B cell (primary cell): ENCODE measurements around the gene SGCD. TPM values are rescaled to one million over a fixed set of nuclear protein-coding genes. Genes with fewer than 3 reads are reported as not detected.

Source experiments
- ATAC-seq: fragments of 200-7000 bp; cut with Tn5 transposase; one replicate; pipeline ENCODE4 v1.10.0; 2021; ENCODE audit warnings: low read depth, mild to moderate bottlenecking, moderate number of reproducible peaks, moderate library complexity
- CTCF ChIA-PET: fragments of 350-600 bp; sonication (Branson Sonifier 250); formaldehyde crosslinking; loops from one replicate; lab custom pipeline; 2021; ENCODE audit warnings: antibody characterized with exemption, inconsistent platforms; lab: Charles Lee
- POLR2A ChIA-PET: fragments of 350-600 bp; sonication (Branson Sonifier 250); formaldehyde crosslinking; loops from one replicate; lab custom pipeline; 2021; ENCODE audit warnings: antibody characterized with exemption; lab: Charles Lee
- DNase-seq: peaks from one replicate; pipeline ENCODE4 v3.0.0; 2013
- H2AFZ ChIP-seq: 2 replicates; pipeline ENCODE4 v1.6.1; 2012; ENCODE audit warnings: mild to moderate bottlenecking, low read depth, low read length; ENCODE audit not compliant: insufficient read depth, poor library complexity, severe bottlenecking
- H3K27ac ChIP-seq, 2 donors: 1 replicate in 1 of 2; 2 replicates in 1 of 2; pipeline ENCODE4 v1.5.1; 2012 to 2013; ENCODE audit warnings: low read length in 2 of 2, mild to moderate bottlenecking in 2 of 2, moderate library complexity in 1 of 2
- H3K27me3 ChIP-seq, 4 experiments: fragments of 200-600 bp in 1 of 4; sonication (generic) in 1 of 4; replicated peaks in 1 of 4; 1 replicate in 2 of 4; 2 replicates in 2 of 4; pipeline versions ENCODE4 v1.6.1 to v1.7.0; 2013 to 2016; ENCODE audit warnings: low read length in 3 of 4, mild to moderate bottlenecking in 2 of 4, mixed read lengths in 1 of 4, moderate library complexity in 1 of 4; ENCODE audit not compliant: insufficient read depth in 4 of 4, control insufficient read depth in 3 of 4; ENCODE audit errors: control extremely low read depth in 1 of 4
- H3K36me3 ChIP-seq, 2 experiments: replicated peaks in 1 of 2; 1 replicate in 1 of 2; 2 replicates in 1 of 2; pipeline versions ENCODE4 v1.6.1 to v1.7.1; 2013; ENCODE audit warnings: low read length in 1 of 2; ENCODE audit not compliant: insufficient read depth in 2 of 2, control insufficient read depth in 1 of 2; ENCODE audit errors: control extremely low read depth in 1 of 2, extremely low read depth in 1 of 2
- H3K4me1 ChIP-seq, 2 donors: fragments of 200-600 bp in 1 of 2; sonication (generic) in 1 of 2; 1 replicate in 1 of 2; 2 replicates in 1 of 2; pipeline versions ENCODE4 v1.5.1 to v1.6.1; 2013 to 2017; ENCODE audit warnings: low read length in 2 of 2; ENCODE audit not compliant: control insufficient read depth in 2 of 2, insufficient read depth in 2 of 2
- H3K4me2 ChIP-seq: replicated peaks from 2 replicates; pipeline ENCODE3; 2012; ENCODE audit warnings: mild to moderate bottlenecking, low read depth, low read length; ENCODE audit not compliant: poor library complexity, severe bottlenecking
- H3K4me3 ChIP-seq, 5 experiments: fragments of 200-600 bp in 1 of 5; sonication (generic) in 1 of 5; 1 replicate in 3 of 5; 2 replicates in 2 of 5; pipeline versions ENCODE4 v1.5.1 to v1.7.0; 2011 to 2016; ENCODE audit warnings: low read length in 4 of 5, mild to moderate bottlenecking in 4 of 5, low read depth in 2 of 5, control low read depth in 1 of 5, moderate library complexity in 1 of 5; ENCODE audit not compliant: insufficient read depth in 1 of 5; ENCODE audit errors: control extremely low read depth in 1 of 5, extremely low read depth in 1 of 5
- H3K79me2 ChIP-seq: fragments of 200-600 bp; sonication (generic); one replicate; pipeline ENCODE4 v1.6.0; 2016; ENCODE audit warnings: low read length; ENCODE audit not compliant: control insufficient read depth, insufficient read depth
- H3K9ac ChIP-seq: fragments of 200-600 bp; sonication (generic); 2 replicates; pipeline ENCODE4 v1.6.1; 2017; ENCODE audit warnings: mild to moderate bottlenecking, low read length, moderate library complexity
- H3K9me3 ChIP-seq, 3 donors: one replicate each; pipeline versions ENCODE4 v1.6.1 to v1.7.1; 2013; ENCODE audit warnings: low read length in 2 of 3; ENCODE audit not compliant: control insufficient read depth in 2 of 3, insufficient read depth in 1 of 3; ENCODE audit errors: control extremely low read depth in 1 of 3
- H4K20me1 ChIP-seq: 2 replicates; pipeline ENCODE4 v1.6.0; 2012; ENCODE audit warnings: mild to moderate bottlenecking, low read length; ENCODE audit not compliant: insufficient read depth, control insufficient read depth, poor library complexity, severe bottlenecking
- H3K27ac Mint-ChIP-seq: one replicate; pipeline ENCODE4 v1.8.0; 2021; ENCODE audit warnings: mixed read lengths
- H3K27me3 Mint-ChIP-seq: one replicate; pipeline ENCODE4 v1.8.0; 2021; ENCODE audit warnings: mixed read lengths
- H3K4me1 Mint-ChIP-seq: one replicate; pipeline ENCODE4 v1.8.0; 2021; ENCODE audit warnings: mixed read lengths
- H3K4me3 Mint-ChIP-seq: one replicate; pipeline ENCODE4 v1.8.0; 2021; ENCODE audit warnings: mixed read lengths
- H3K9me3 Mint-ChIP-seq: one replicate; pipeline ENCODE4 v1.8.0; 2022; ENCODE audit warnings: mixed read lengths; ENCODE audit not compliant: insufficient read depth
- EZH2 ChIP-seq: IDR thresholded peaks from 2 replicates; pipeline ENCODE4 v1.6.1; 2012; ENCODE audit warnings: borderline replicate concordance, low read depth, mild to moderate bottlenecking, moderate library complexity, low read length; ENCODE audit not compliant: insufficient read depth, poor library complexity, severe bottlenecking
- WGBS: methylation state at CpG from one replicate; pipeline ENCODE4 v1.1.5; 2013; ENCODE audit warnings: missing lambda C conversion rate; ENCODE audit not compliant: insufficient coverage; 5-methylcytosine and 5-hydroxymethylcytosine counted together
- intact Hi-C: fragments of 100-400 bp; cut with micrococcal nuclease; formaldehyde crosslinking; loops from one replicate; pipeline ENCODE4 v1.10.0; 2022
- polyA plus RNA-seq: library from polyadenylated mRNA; depleted of rRNA; stranded (reverse); fragments of >200 nt; gene quantifications from 2 replicates; pipeline ENCODE4 v1.2.3, GENCODE V29; 2012
- total RNA-seq, 2 donors: library from RNA; stranded (reverse); fragments of 120-200 nt in 1 of 2; gene quantifications; 1 replicate in 1 of 2; 2 replicates in 1 of 2; pipeline versions ENCODE4 v1.2.3 to v1.2.4, GENCODE V29; 2013 to 2022
- TF ChIP-seq, protein P1 (sequence below): fragments of 200-600 bp; IDR thresholded peaks from one replicate; pipeline ENCODE4 v1.8.0; 2022; ENCODE audit warnings: antibody characterized with exemption, mild to moderate bottlenecking

SGCD gene
- total and polyA plus RNA-seq, 2 donors (not counting 1 experiment from before 2014, with no cell fraction given) = not detected

DNA sequence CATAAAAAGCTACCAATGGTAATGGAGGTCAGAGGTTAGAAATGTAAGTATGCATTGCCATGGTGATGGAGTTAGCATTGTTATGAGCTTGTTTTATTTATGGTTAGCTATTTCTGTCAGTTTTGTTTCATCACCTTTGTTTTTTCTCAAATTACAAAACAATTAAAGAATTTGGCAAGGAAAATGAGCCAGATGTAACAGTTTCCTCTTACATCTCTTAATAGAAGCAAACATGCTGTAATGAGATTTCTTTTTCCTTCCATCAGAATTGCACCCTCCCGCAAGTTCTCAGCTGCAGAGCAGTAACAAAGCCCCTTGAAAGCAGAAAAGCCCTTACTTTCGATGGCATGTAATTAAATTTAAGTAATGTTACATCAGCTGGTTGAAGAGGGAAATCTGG is 233.0 kb downstream of the SGCD start:
- Histone ChIP-seq H3K4me2 (no peak overlapping the region), H3K27me3 (no peaks in the 10 kb centered on the region), H3K9me3 (no peaks in the 10 kb centered on the region), H3K4me1 (no peaks in the 10 kb centered on the region), H2AFZ (no peak overlapping the region), H3K4me3 (no peak overlapping the region), H4K20me1 (no peaks in the 10 kb centered on the region), H3K36me3 (no peaks in the 10 kb centered on the region), H3K79me2 (no peaks in the 10 kb centered on the region), H3K27ac (no peak overlapping the region), H3K9ac (no peak overlapping the region)
- DNase-seq = no peak
- Mint-ChIP-seq H3K4me1 (no peaks in the 10 kb centered on the region), H3K9me3 (peaks cover 2% of the 10 kb centered on the region), H3K27ac (no peak overlapping the region), H3K4me3 (no peak overlapping the region), H3K27me3 (peaks cover 6% of the 10 kb centered on the region)
- CTCF ChIA-PET = no interaction called here
- POLR2A ChIA-PET = no interaction called here
- ATAC-seq = no peak
- TF ChIP-seq, protein P1, sequence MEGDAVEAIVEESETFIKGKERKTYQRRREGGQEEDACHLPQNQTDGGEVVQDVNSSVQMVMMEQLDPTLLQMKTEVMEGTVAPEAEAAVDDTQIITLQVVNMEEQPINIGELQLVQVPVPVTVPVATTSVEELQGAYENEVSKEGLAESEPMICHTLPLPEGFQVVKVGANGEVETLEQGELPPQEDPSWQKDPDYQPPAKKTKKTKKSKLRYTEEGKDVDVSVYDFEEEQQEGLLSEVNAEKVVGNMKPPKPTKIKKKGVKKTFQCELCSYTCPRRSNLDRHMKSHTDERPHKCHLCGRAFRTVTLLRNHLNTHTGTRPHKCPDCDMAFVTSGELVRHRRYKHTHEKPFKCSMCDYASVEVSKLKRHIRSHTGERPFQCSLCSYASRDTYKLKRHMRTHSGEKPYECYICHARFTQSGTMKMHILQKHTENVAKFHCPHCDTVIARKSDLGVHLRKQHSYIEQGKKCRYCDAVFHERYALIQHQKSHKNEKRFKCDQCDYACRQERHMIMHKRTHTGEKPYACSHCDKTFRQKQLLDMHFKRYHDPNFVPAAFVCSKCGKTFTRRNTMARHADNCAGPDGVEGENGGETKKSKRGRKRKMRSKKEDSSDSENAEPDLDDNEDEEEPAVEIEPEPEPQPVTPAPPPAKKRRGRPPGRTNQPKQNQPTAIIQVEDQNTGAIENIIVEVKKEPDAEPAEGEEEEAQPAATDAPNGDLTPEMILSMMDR = no peak
- no peak for TF ChIP-seq EZH2
- intact Hi-C loops = no loop called here
- WGBS = 60% methylated on average over 1 of the region's 2 CpGs

DNA sequence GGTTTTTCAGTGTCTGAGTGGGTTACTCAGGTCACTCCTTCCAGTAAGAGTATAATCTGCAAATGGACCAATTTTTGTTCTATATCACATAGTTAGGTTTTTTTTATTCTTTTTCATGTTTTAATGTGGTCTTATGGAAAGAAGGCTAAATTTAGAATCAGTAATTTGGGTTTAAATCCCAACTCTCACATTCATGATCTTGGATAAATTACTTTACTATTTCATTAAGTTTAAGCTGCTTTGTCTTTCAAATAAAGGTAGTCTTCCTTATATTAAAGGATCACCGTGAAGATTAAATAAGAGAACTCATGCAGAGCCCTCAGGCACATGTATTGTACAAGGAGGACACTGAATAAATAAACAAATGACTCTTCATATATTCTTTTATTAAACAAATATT is 234.7 kb downstream of the SGCD start:
- peaks cover 2% of the 10 kb centered on the region for H3K9me3 Mint-ChIP-seq
- POLR2A ChIA-PET = no interaction called here

More for the DNA sequence above, 234.7 kb downstream of the SGCD start:
- no CpG with 5 or more reads among the region's 1 CpG for WGBS
- Mint-ChIP-seq H3K4me1 (no peaks in the 10 kb centered on the region), H3K27me3 (no peaks in the 10 kb centered on the region), H3K4me3 (no peak overlapping the region), H3K27ac (no peak overlapping the region)
- no peaks in the 10 kb centered on the region for H3K79me2 ChIP-seq
- DNase-seq = no peak
- H4K20me1 ChIP-seq = no peaks in the 10 kb centered on the region
- intact Hi-C loops = no loop called here
- no peak overlapping the region for H3K9ac ChIP-seq
- TF ChIP-seq EZH2 = no peak
- TF ChIP-seq, protein P1 = no peak
- no peaks in the 10 kb centered on the region for H3K27me3 ChIP-seq
- CTCF ChIA-PET = no interaction called here
- no peak overlapping the region for H3K4me3 ChIP-seq
- no peaks in the 10 kb centered on the region for H3K9me3 ChIP-seq
- H3K4me1 ChIP-seq = no peaks in the 10 kb centered on the region
- no peak for ATAC-seq
- H3K4me2 ChIP-seq = no peak overlapping the region
- no peak overlapping the region for H2AFZ ChIP-seq
- H3K27ac ChIP-seq = no peak overlapping the region
- no peaks in the 10 kb centered on the region for H3K36me3 ChIP-seq
